ENCODE measurements around the gene STEAP4.

The STEAP4 gene

GRCh38 chr7:88223265-88223664 lies 83.4 kb downstream of the STEAP4 start:
- DNase-seq (ENCODE audit: low read depth in 3 of 3, low spot score in 1 of 3): no peak
